A549 (cell line): ENCODE data around the gene TBC1D4. TPM values are rescaled to one million over a fixed set of nuclear protein-coding genes. Genes with fewer than 3 reads are reported as not detected.

Experiments
- ATAC-seq, 2 experiments: fragments of 200-7000 bp in 1 of 2; fragments of >200 bp in 1 of 2; cut with Nextera tagmentation in 1 of 2; cut with Tn5 transposase in 1 of 2; 3 replicates each; pipeline versions ENCODE4 v1.8.0 to v1.9.1; 2018 to 2020; ENCODE audit warnings: mild to moderate bottlenecking in 1 of 2, moderate library complexity in 1 of 2
- CTCF ChIA-PET: fragments of 300-600 bp; sonication (Branson Sonifier 250); formaldehyde crosslinking; extraction: SDS; loops from one replicate; lab custom pipeline; 2021; ENCODE audit warnings: antibody characterized with exemption, inconsistent platforms; lab: Yijun Ruan, JAX
- POLR2A ChIA-PET: fragments of 350-600 bp; formaldehyde crosslinking; extraction: SDS; loops from one replicate; lab custom pipeline; 2021; ENCODE audit warnings: antibody characterized with exemption, inconsistent platforms; lab: Yijun Ruan, JAX
- DNase-seq, 2 experiments: peaks; one replicate each; pipeline versions ENCODE4 v3.0.0 to v3.0.0-alpha.2; 2011 to 2016; ENCODE audit warnings: low read depth in 1 of 2, low spot score in 1 of 2
- FAIRE-seq: peaks from 2 replicates; lab custom pipeline; 2011; peaks lifted over from hg19 to GRCh38; lab: Jason Lieb, UNC
- H3K27ac ChIP-seq, 2 experiments: fragments of >200 bp; sonication (Bioruptor Twin); formaldehyde crosslinking; 3 replicates each; pipeline ENCODE4 v1.5.1; 2016 to 2017
- H3K4me1 ChIP-seq: fragments of >200 bp; sonication (Bioruptor Twin); formaldehyde crosslinking; 3 replicates; pipeline ENCODE4 v1.6.1; 2016
- H3K4me2 ChIP-seq: fragments of >200 bp; sonication (Bioruptor Twin); formaldehyde crosslinking; 3 replicates; pipeline ENCODE4 v1.6.1; 2016
- H3K4me3 ChIP-seq: fragments of >200 bp; sonication (Bioruptor Twin); formaldehyde crosslinking; 3 replicates; pipeline ENCODE4 v1.5.1; 2016
- H3K9me3 ChIP-seq: fragments of >200 bp; sonication (Bioruptor Twin); formaldehyde crosslinking; 3 replicates; pipeline ENCODE4 v1.6.1; 2016
- CBX8 ChIP-seq: fragments of 200-600 bp; sonication (generic); IDR thresholded peaks from 2 replicates; pipeline ENCODE4 v1.6.1; 2016
- CHD4 ChIP-seq: fragments of 200-600 bp; sonication (generic); IDR thresholded peaks from 2 replicates; pipeline ENCODE4 v1.6.1; 2016; ENCODE audit warnings: antibody characterized with exemption, mild to moderate bottlenecking, borderline replicate concordance
- E2F6 ChIP-seq: IDR thresholded peaks from 2 replicates; pipeline ENCODE4 v1.6.1; 2012; ENCODE audit warnings: low read depth, borderline replicate concordance
- ELK1 ChIP-seq: fragments of 150-350 bp; IDR thresholded peaks from 2 replicates; pipeline ENCODE4 v1.6.1; 2014; ENCODE audit warnings: low read depth, mild to moderate bottlenecking, low read length
- EP300 ChIP-seq, 2 experiments: fragments of >200 bp; sonication (Bioruptor Twin); formaldehyde crosslinking; IDR thresholded peaks; 2 replicates in 1 of 2; 3 replicates in 1 of 2; pipeline ENCODE4 v1.6.1; 2016 to 2017
- FOSB ChIP-seq: fragments of 250-450 bp; sonication (Bioruptor Pico); IDR thresholded peaks from 2 replicates; pipeline ENCODE4 v1.5.0; 2020; ENCODE audit warnings: mild to moderate bottlenecking, moderate library complexity
- FOSL2 ChIP-seq, 2 experiments: fragments of 450-650 bp in 1 of 2; fragments of >200 bp in 1 of 2; sonication (Bioruptor Twin) in 1 of 2; formaldehyde crosslinking; IDR thresholded peaks; 2 replicates each; pipeline versions ENCODE4 v1.5.0 to v1.6.1; 2016 to 2020; ENCODE audit warnings: mild to moderate bottlenecking in 1 of 2, moderate library complexity in 1 of 2
- HEYL ChIP-seq: fragments of 250-450 bp; sonication (Bioruptor Pico); IDR thresholded peaks from 2 replicates; pipeline ENCODE4 v1.8.0; 2021; ENCODE audit warnings: mild to moderate bottlenecking, moderate library complexity
- HOXB13 ChIP-seq: fragments of 250-450 bp; sonication (Bioruptor Pico); IDR thresholded peaks from 2 replicates; pipeline ENCODE4 v1.5.0; 2020; ENCODE audit warnings: low read depth, mild to moderate bottlenecking, moderate library complexity
- JUN ChIP-seq, 2 experiments: fragments of >200 bp; sonication (Bioruptor Twin); formaldehyde crosslinking; IDR thresholded peaks; 2 replicates in 1 of 2; 3 replicates in 1 of 2; pipeline ENCODE4 v1.6.1; 2016 to 2017
- KDM5A ChIP-seq: fragments of 200-600 bp; sonication (generic); IDR thresholded peaks from 2 replicates; pipeline ENCODE4 v1.6.1; 2016; ENCODE audit warnings: antibody characterized with exemption, mild to moderate bottlenecking
- MYC ChIP-seq: IDR thresholded peaks from 2 replicates; pipeline ENCODE4 v1.6.1; 2012; ENCODE audit warnings: mild to moderate bottlenecking, inconsistent platforms, low read length, improper control_type of control experiment, borderline replicate concordance
- PBX3 ChIP-seq: IDR thresholded peaks from 2 replicates; pipeline ENCODE4 v1.6.1; 2012
- POLR2A ChIP-seq: IDR thresholded peaks from 2 replicates; pipeline ENCODE4 v1.6.1; 2012; ENCODE audit warnings: mild to moderate bottlenecking, low read length
- RARB ChIP-seq: fragments of 250-450 bp; sonication (Bioruptor Pico); IDR thresholded peaks from 2 replicates; pipeline ENCODE4 v1.8.0; 2021; ENCODE audit warnings: mild to moderate bottlenecking, moderate library complexity
- ZFP36 ChIP-seq: fragments of 450-650 bp; IDR thresholded peaks from 2 replicates; pipeline ENCODE4 v1.6.1; 2014; ENCODE audit warnings: borderline replicate concordance; ENCODE audit not compliant: partially characterized antibody
- ZSCAN20 ChIP-seq: fragments of 250-450 bp; sonication (Bioruptor Pico); IDR thresholded peaks from 2 replicates; pipeline ENCODE4 v1.8.0; 2022; ENCODE audit warnings: mild to moderate bottlenecking, moderate library complexity
- WGBS: methylation state at CpG from one replicate; pipeline ENCODE4 v1.1.6; 2017; ENCODE audit errors: missing lambda C conversion rate; 5-methylcytosine and 5-hydroxymethylcytosine counted together
- polyA plus RNA-seq, 4 experiments: library from polyadenylated mRNA; depleted of rRNA in 3 of 4; stranded (reverse); fragments of >200 nt; fragmentation: RNase III in 1 of 4; extraction: RNeasy Plus Mini Kit Qiagen cat#74134 plus additional on column Dnase treatment in 1 of 4; gene quantifications; 2 replicates in 3 of 4; 3 replicates in 1 of 4; pipeline ENCODE4 v1.2.3, GENCODE V29; 2011 to 2017
- TF ChIP-seq, protein P1 (sequence below): fragments of >200 bp; sonication (Bioruptor Twin); formaldehyde crosslinking; IDR thresholded peaks from 2 replicates; pipeline ENCODE4 v1.6.1; 2016

TBC1D4 gene
- polyA plus RNA-seq, 2 of the 4 experiments (the other 2 are of a cell fraction), result 9.5 to 12.5 TPM

DNA sequence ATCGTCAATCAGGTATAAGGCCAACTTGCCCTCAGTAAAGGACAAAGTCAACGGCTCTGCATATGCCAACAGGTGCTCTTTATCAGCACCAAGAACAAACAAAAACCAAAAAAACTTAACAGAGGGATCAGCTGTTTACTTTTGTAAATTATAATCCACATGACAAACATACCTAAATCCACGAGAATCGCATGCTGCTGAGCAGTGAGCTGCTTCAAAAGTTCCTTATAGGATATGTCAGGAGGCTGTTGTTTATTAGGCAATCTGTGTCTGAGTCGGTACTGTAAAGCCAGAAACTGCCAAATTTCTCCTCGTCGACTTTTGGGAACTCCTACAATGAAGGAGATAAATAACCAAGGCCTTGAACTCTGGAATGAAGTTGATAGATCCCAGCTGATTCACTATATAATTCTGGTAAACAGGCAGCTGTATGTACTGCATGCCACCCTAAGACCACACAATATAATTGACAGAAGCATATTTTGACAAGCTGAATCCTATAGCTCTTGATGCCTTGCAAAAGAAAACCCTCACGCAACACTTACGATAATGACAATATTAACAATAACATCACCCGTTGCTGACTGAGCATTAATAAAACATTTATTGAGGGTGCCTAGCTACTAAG lies 179.8 kb downstream of the TBC1D4 start:
- no peak for FAIRE-seq
- POLR2A ChIA-PET, result no interaction called here
- no peak for DNase-seq
- ATAC-seq, result no peak
- no peaks in the 10 kb centered on the region for H3K9me3 ChIP-seq
- no peak overlapping the region for H3K4me3 ChIP-seq
- 91% methylated on average over 10 of the region's 10 CpGs for WGBS
- H3K27ac ChIP-seq, result no peak overlapping the region
- H3K4me1 ChIP-seq, result no peaks in the 10 kb centered on the region
- CTCF ChIA-PET, result no interaction called here
- H3K4me2 ChIP-seq, result no peak overlapping the region
- TF ChIP-seq KDM5A (no peak), CBX8 (no peak), CHD4 (no peak), FOSL2 (IDR thresholded peaks at IDR 0.05) (no peak), FOSL2 (CRISPR knock-in tag; IDR thresholded peaks at IDR 0.05) (no peak), MYC (no peak), HEYL (CRISPR knock-in tag) (no peak), E2F6 (no peak), RARB (CRISPR knock-in tag) (no peak), EP300 (IDR thresholded peaks at IDR 0.05) (no peak), ZFP36 (no peak), POLR2A (no peak), FOSB (CRISPR knock-in tag) (no peak), PBX3 (no peak)
- TF ChIP-seq, protein P1, sequence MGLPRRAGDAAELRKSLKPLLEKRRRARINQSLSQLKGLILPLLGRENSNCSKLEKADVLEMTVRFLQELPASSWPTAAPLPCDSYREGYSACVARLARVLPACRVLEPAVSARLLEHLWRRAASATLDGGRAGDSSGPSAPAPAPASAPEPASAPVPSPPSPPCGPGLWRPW, result no peak

GRCh38 chr13:75299913-75300862 lies 181.8 kb downstream of the TBC1D4 start:
- POLR2A ChIA-PET, result no interaction called here
- ATAC-seq (no peak), FAIRE-seq (no peak), DNase-seq (no peak)
- H3K4me3 ChIP-seq, result no peak overlapping the region
- no peaks in the 10 kb centered on the region for H3K4me1 ChIP-seq
- 86% methylated on average over 4 of the region's 4 CpGs for WGBS
- no peak overlapping the region for H3K27ac ChIP-seq
- TF ChIP-seq JUN (IDR thresholded peaks at IDR 0.05) (no peak), ZSCAN20 (CRISPR knock-in tag) (no peak), PBX3 (no peak), ELK1 (no peak), EP300 (IDR thresholded peaks at IDR 0.05) (no peak), HOXB13 (CRISPR knock-in tag) (no peak)
- CTCF ChIA-PET, result no interaction called here
- H3K9me3 ChIP-seq, result no peaks in the 10 kb centered on the region
- no peak overlapping the region for H3K4me2 ChIP-seq
